Activated CD8-positive, alpha-beta memory T cell treated with anti-CD3 and anti-CD28 coated beads for 48 hours (primary cell): ENCODE measurements around the gene RAF1.

ENCODE experiments used
- DNase-seq, 3 experiments: peaks; one replicate each; pipeline ENCODE4 v3.0.0-alpha.2; 2020; ENCODE audit warnings: low read depth in 2 of 3, low spot score in 2 of 3

RAF1 gene

GRCh38 chr3:12598890-12599289 lies 65.0 kb downstream of the RAF1 start:
- DNase-seq, result no peak

- no peak for DNase-seq
Observed at GRCh38 chr3:12593473-12593872, 70.4 kb downstream of the RAF1 start.

- DNase-seq, result no peak
Observed at GRCh38 chr3:12591997-12592715, 71.8 kb downstream of the RAF1 start.

GRCh38 chr3:12591456-12591855 lies 72.5 kb downstream of the RAF1 start:
- no peak for DNase-seq

GRCh38 chr3:12590096-12590495 lies 73.8 kb downstream of the RAF1 start:
- no peak for DNase-seq

GRCh38 chr3:12588039-12589009 lies 75.6 kb downstream of the RAF1 start:
- DNase-seq, result no peak

GRCh38 chr3:12586403-12586802 lies 77.5 kb downstream of the RAF1 start:
- no peak for DNase-seq

GRCh38 chr3:12585970-12586369 lies 77.9 kb downstream of the RAF1 start:
- no peak for DNase-seq

- DNase-seq, result no peak
Observed at GRCh38 chr3:12585181-12585580, 78.7 kb downstream of the RAF1 start.

GRCh38 chr3:12584083-12584482 lies 79.8 kb downstream of the RAF1 start:
- DNase-seq, result no peak

GRCh38 chr3:12583280-12583679 lies 80.6 kb downstream of the RAF1 start:
- no peak for DNase-seq

GRCh38 chr3:12582730-12583129 lies 81.2 kb downstream of the RAF1 start:
- DNase-seq, result no peak

- DNase-seq, result no peak
Observed at GRCh38 chr3:12579905-12580304, 84.0 kb downstream of the RAF1 start.

GRCh38 chr3:12579456-12579855 lies 84.5 kb downstream of the RAF1 start:
- DNase-seq, result no peak

GRCh38 chr3:12578742-12579141 lies 85.2 kb downstream of the RAF1 start:
- no peak for DNase-seq

GRCh38 chr3:12577379-12577778 lies 86.5 kb downstream of the RAF1 start:
- no peak for DNase-seq

- DNase-seq, result no peak
Observed at GRCh38 chr3:12574661-12575060, 89.3 kb downstream of the RAF1 start.

- no peak for DNase-seq
Observed at GRCh38 chr3:12574131-12574530, 89.8 kb downstream of the RAF1 start.

GRCh38 chr3:12571986-12572385 lies 91.9 kb downstream of the RAF1 start:
- no peak for DNase-seq

- DNase-seq, result no peak
Observed at GRCh38 chr3:12569836-12570235, 94.1 kb downstream of the RAF1 start.

- no peak for DNase-seq
Observed at GRCh38 chr3:12568747-12569146, 95.2 kb downstream of the RAF1 start.

GRCh38 chr3:12566976-12567375 lies 96.9 kb downstream of the RAF1 start:
- no peak for DNase-seq
